Heart left ventricle (tissue), 16 donors: ENCODE measurements around the gene SLC9A9. TPM values are rescaled to one million over a fixed set of nuclear protein-coding genes. Genes with fewer than 3 reads are reported as not detected.

Experiments used
- ATAC-seq, 4 donors: fragments of 200-7000 bp; cut with Tn5 transposase; one replicate each; pipeline ENCODE4 v1.9.1; 2020 to 2022; ENCODE audit warnings: moderate library complexity in 4 of 4, mild to moderate bottlenecking in 3 of 4, moderate number of reproducible peaks in 1 of 4
- DNase-seq, 5 donors: peaks; one replicate each; pipeline ENCODE4 v3.0.0-alpha.2; 2020
- H3K27ac ChIP-seq, 12 donors: fragments of 200-600 bp; sonication (generic) in 4 of 12; one replicate each; pipeline versions ENCODE4 v1.5.0 to v1.8.0; 2016 to 2022; ENCODE audit warnings: mild to moderate bottlenecking in 2 of 12
- H3K27me3 ChIP-seq, 9 donors: fragments of 200-600 bp; sonication (generic) in 2 of 9; one replicate each; pipeline versions ENCODE4 v1.5.1 to v1.8.0; 2016 to 2022; ENCODE audit warnings: mild to moderate bottlenecking in 3 of 9
- H3K36me3 ChIP-seq, 9 donors: fragments of 200-600 bp; sonication (generic) in 2 of 9; one replicate each; pipeline versions ENCODE4 v1.5.0 to v1.8.0; 2018 to 2022; ENCODE audit warnings: mild to moderate bottlenecking in 2 of 9
- H3K4me1 ChIP-seq, 12 donors: fragments of 200-600 bp; sonication (generic) in 4 of 12; one replicate each; pipeline versions ENCODE4 v1.5.0 to v1.8.0; 2016 to 2022; ENCODE audit warnings: mild to moderate bottlenecking in 3 of 12
- H3K4me3 ChIP-seq, 12 donors: fragments of 200-600 bp; sonication (generic) in 4 of 12; one replicate each; pipeline versions ENCODE4 v1.5.0 to v1.8.0; 2017 to 2022; ENCODE audit warnings: mild to moderate bottlenecking in 9 of 12, moderate library complexity in 4 of 12
- H3K9me3 ChIP-seq, 12 donors: fragments of 200-600 bp; sonication (generic) in 4 of 12; one replicate each; pipeline versions ENCODE4 v1.5.0 to v1.8.0; 2016 to 2022; ENCODE audit warnings: mild to moderate bottlenecking in 1 of 12
- CTCF ChIP-seq, 12 donors: fragments of 200-600 bp; sonication (generic) in 4 of 12; IDR thresholded peaks; one replicate each; pipeline versions ENCODE4 v1.5.0 to v1.8.0; 2018 to 2022; ENCODE audit warnings: antibody characterized with exemption in 12 of 12, mild to moderate bottlenecking in 5 of 12
- POLR2A ChIP-seq, 2 donors: fragments of 450-650 bp; IDR thresholded peaks; one replicate each; pipeline ENCODE4 v1.6.1; 2017; ENCODE audit warnings: antibody characterized with exemption in 2 of 2, mild to moderate bottlenecking in 2 of 2, moderate library complexity in 2 of 2
- WGBS, 4 donors: extraction: QIAGEN DNeasy Blood & Tissue Kit in 2 of 4; methylation state at CpG; one replicate each; pipeline versions ENCODE4 v1.1.5 to v1.1.7; 2013 to 2018; 5-methylcytosine and 5-hydroxymethylcytosine counted together
- intact Hi-C, 10 donors: fragments of 100-400 bp; cut with DNase I; formaldehyde crosslinking; loops; one replicate each; pipeline versions ENCODE4 v1.11.1 to v1.14.2; 2022
- polyA plus RNA-seq, 2 donors: library from polyadenylated mRNA; stranded (reverse); fragments of 200-250 nt; gene quantifications; one replicate each; pipeline ENCODE4 v1.2.3, GENCODE V29; 2013
- total RNA-seq, 9 donors: library from RNA; depleted of rRNA in 2 of 9; stranded (reverse); fragments of >200 nt in 2 of 9; fragmentation: NEBNext Ultra II Directional in 3 of 9; extraction: Animal tissue kit (Norgen Biotek cat#: 25700) in 3 of 9; gene quantifications; one replicate each; pipeline versions ENCODE4 v1.1.0 to v1.2.4, GENCODE V29; 2016 to 2023
- donor health status: ischemic (EF 13 %, LVEDD 7.1; RV severe dilation, severe dysfunction).
- donor health status: healthy with polysubstance abuse.
- donor health status: DM: no; HTN: yes; CAD: no.
- donor health status: DM: no; HTN: no; CAD: no.
- donor health status: ischemic (EF 25% LVEDD 6.9; RV normal size, moderate dysfunction).
- donor health status: ischemic (EF 25% LVEDD 5.7; RV mildly dilated, moderate dysfunction).
- donor health status: healthy.
- donor health status: DM: yes; HTN: yes; CAD: no.
- donor health status: ischemic (EF 35%, LVEDD 5.7; RV mildly dilated, moderate dysfunction).
- donor health status: nonischemic (EF 11% LVEDD 7.7; RV severe dilation, severe dysfunction).
- donor health status: DM: yes; HTN: yes; CAD: no.
- donor health status: PGD.
- donor health status: ischemic (EF 29% LVEDD 5.4; RV normal size, mild dysfunction).
- donor health status: nonischemic (EF 23%, LVEDD 6.1; RV moderate dilation, normal function).

Gene SLC9A9
- total and polyA plus RNA-seq, 11 donors: 0.76 to 17.5 (median 3.3) TPM

DNA sequence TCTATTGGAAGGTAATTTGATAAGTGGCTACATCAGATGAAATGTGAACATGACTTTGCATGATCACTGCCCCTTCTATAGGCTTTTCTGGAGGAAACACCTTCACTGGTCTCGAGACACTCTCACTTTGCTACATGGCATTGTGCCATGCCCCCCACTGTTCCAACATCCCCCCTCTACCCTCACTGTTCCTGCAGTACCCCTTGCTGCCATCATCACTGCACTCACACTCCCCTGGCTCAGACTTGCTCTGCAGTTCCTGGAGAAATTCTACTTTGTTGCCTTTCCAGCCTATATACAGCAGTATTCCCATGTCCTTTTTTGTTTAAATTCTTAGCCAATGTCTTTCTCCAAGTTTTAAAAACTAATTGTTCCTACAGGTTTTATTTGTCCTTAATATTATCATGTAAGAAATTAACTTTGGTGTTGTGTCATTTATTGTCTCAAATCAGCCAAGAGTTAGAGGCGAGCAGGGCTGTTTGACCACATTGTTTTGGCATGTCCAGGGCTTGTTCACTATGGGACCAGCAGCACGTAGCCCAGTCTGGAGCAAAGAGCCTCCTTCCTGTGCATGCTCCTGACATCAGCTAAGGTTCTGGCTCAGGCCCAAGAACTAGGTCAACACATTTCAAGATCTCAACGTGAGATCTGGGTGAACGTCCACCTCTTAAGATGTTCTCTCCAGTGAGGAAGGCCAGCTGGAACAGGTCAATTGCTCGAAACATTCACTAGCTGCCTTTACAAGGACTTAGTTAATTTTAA is 246.4 kb downstream of the SLC9A9 start:
- intact Hi-C loops: no loop called here
- 51 to 56% (median 54%) methylated on average over 6 of the region's 6 CpGs for whole genome bisulfite sequencing, 4 donors
- Histone ChIP-seq H3K4me1 (peaks cover 0 to 21% (median 6%) of the 10 kb centered on the region in 12 donors), H3K4me3 (no peak overlapping the region), H3K9me3 (no peaks in the 10 kb centered on the region), H3K36me3 (no peaks in the 10 kb centered on the region), H3K27ac (peak overlapping the region in 2 of 12 donors; percentile 17 to 27), H3K27me3 (no peaks in the 10 kb centered on the region)
- TF ChIP-seq POLR2A (IDR thresholded peaks at IDR 0.05) (no peak), CTCF (IDR thresholded peaks at IDR 0.05) (peak in 1 of 12 donors; percentile 8)
- peak in 4 of 5 donors; percentile 30 to 73 (median 46) for DNase-seq
- peak; percentile 73 to 84 (median 78) for ATAC-seq

GRCh38 chr3:143600756-143601718 is 247.2 kb downstream of the SLC9A9 start:
- 87 to 94% (median 88%) methylated on average over 4 of the region's 4 CpGs for WGBS, 4 donors
- ATAC-seq: peak in 1 of 4 donors; percentile 30
- peak overlapping the region in 3 of 12 donors; percentile 17 to 47 (median 27) for H3K27ac ChIP-seq
- TF ChIP-seq POLR2A (IDR thresholded peaks at IDR 0.05) (no peak), CTCF (IDR thresholded peaks at IDR 0.05) (no peak)
- no peaks in the 10 kb centered on the region for H3K27me3 ChIP-seq
- H3K36me3 ChIP-seq: no peaks in the 10 kb centered on the region
- DNase-seq: no peak
- no peak overlapping the region for H3K4me3 ChIP-seq
- peaks cover 0 to 21% (median 6%) of the 10 kb centered on the region in 12 donors for H3K4me1 ChIP-seq
- intact Hi-C loops: no loop called here
- H3K9me3 ChIP-seq: no peaks in the 10 kb centered on the region

DNA sequence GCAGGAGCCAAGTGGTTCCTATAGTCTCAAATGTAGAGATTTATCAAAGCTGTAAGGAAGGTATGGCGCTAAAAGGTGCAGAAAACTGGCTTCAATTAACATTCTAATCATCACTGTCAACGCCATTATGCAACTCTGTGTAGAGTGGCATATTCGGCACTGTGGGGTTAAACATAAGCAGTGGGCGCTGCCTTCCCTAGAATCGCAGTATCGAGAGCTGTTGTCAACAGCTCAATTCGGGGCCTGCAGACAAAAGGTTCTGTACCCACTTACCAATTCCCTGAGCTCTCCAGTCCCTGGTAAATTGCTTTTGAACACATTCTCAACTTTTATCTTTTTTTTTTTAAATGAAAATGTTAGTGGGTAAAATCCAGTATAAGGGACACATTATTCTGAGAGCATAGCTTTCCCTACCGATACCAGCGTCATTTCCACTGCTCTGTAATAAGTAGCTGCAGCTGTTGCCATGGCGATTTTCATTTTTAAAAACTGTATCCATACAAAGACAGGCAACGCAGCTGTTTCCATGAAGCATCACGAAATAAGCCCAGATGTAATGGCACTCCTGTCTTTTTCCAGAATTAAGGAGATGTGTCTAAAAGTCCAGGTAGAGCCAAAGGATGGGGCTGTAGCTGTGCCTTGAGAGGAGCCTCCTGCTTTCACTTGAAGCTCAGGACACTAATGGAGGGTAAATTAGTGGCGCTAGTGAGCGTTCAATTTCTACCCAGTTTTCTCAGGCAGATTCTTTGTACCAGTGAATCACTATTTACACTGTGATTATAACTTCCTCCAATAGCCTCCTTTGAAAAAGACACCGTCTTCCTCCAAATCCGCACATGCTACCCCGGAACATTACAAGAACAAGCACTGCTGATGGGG is 250.3 kb downstream of the SLC9A9 start:
- H3K4me1 ChIP-seq: peaks cover 0 to 21% (median 6%) of the 10 kb centered on the region in 12 donors
- no peaks in the 10 kb centered on the region for H3K9me3 ChIP-seq
- 76 to 82% (median 80%) methylated on average over 17 of the region's 17 CpGs for WGBS, 4 donors
- intact Hi-C loops: no loop called here
- no peak for DNase-seq
- H3K27ac ChIP-seq: no peak overlapping the region
- no peaks in the 10 kb centered on the region for H3K27me3 ChIP-seq
- no peak overlapping the region for H3K4me3 ChIP-seq
- no peak for ATAC-seq
- TF ChIP-seq POLR2A (IDR thresholded peaks at IDR 0.05): no peak
- no peak for TF ChIP-seq CTCF (IDR thresholded peaks at IDR 0.05)
- H3K36me3 ChIP-seq: no peaks in the 10 kb centered on the region
